DOHH2 (cell line): Measurements from ENCODE around the gene CPEB1.

Source experiments
- H3F3A ChIP-seq: fragments of 200-600 bp; sonication (generic), shearing (Covaris generic); 2 replicates; pipeline ENCODE4 v1.6.0; 2016; ENCODE audit warnings: antibody characterized with exemption, mild to moderate bottlenecking; ENCODE audit not compliant: control insufficient read depth, insufficient read depth
- H3K27ac ChIP-seq: fragments of 200-600 bp; sonication (generic); 2 replicates; pipeline ENCODE4 v1.5.1; 2014; ENCODE audit warnings: low read depth, mild to moderate bottlenecking, low read length, moderate library complexity
- H3K27me3 ChIP-seq: fragments of 200-600 bp; sonication (generic); 2 replicates; pipeline ENCODE4 v1.6.1; 2014; ENCODE audit warnings: mild to moderate bottlenecking, low read length, mixed read lengths; ENCODE audit not compliant: control insufficient read depth
- H3K36me3 ChIP-seq: fragments of 200-600 bp; sonication (generic); 2 replicates; pipeline ENCODE4 v1.6.1; 2014; ENCODE audit warnings: mild to moderate bottlenecking, low read length, moderate library complexity, mixed read lengths; ENCODE audit not compliant: control insufficient read depth
- H3K4me1 ChIP-seq: fragments of 200-600 bp; sonication (generic); 2 replicates; pipeline ENCODE4 v1.6.1; 2014; ENCODE audit warnings: mild to moderate bottlenecking, low read length, mixed read lengths; ENCODE audit not compliant: control insufficient read depth
- H3K4me2 ChIP-seq: fragments of 200-600 bp; sonication (generic); 2 replicates; pipeline ENCODE4 v1.6.0; 2014; ENCODE audit warnings: mild to moderate bottlenecking, low read length, moderate library complexity
- H3K4me3 ChIP-seq: fragments of 200-600 bp; sonication (generic); 2 replicates; pipeline ENCODE4 v1.5.1; 2014; ENCODE audit warnings: mild to moderate bottlenecking, low read length, mixed read lengths
- H3K79me2 ChIP-seq: fragments of 200-600 bp; sonication (generic); 2 replicates; pipeline ENCODE4 v1.6.1; 2014; ENCODE audit warnings: mild to moderate bottlenecking, low read length, mixed read lengths; ENCODE audit not compliant: control insufficient read depth
- H3K9me2 ChIP-seq: fragments of 200-600 bp; sonication (generic); replicated peaks from 2 replicates; pipeline ENCODE4 v1.6.1; 2014; ENCODE audit warnings: mild to moderate bottlenecking, low read length, mixed read lengths; ENCODE audit not compliant: control insufficient read depth
- H3K9me3 ChIP-seq: fragments of 200-600 bp; sonication (generic); 2 replicates; pipeline ENCODE4 v1.6.1; 2014; ENCODE audit warnings: antibody characterized with exemption, low read length, mixed read lengths; ENCODE audit not compliant: control insufficient read depth, insufficient read depth
- H4K20me1 ChIP-seq: fragments of 200-600 bp; sonication (generic); 2 replicates; pipeline ENCODE4 v1.6.0; 2014; ENCODE audit warnings: low read depth, mild to moderate bottlenecking, antibody characterized with exemption, low read length, moderate library complexity; ENCODE audit not compliant: control insufficient read depth, insufficient read depth
- EZH2phosphoT487 ChIP-seq: fragments of 200-600 bp; sonication (generic); IDR thresholded peaks from 2 replicates; pipeline ENCODE4 v1.6.1; 2017; ENCODE audit warnings: borderline replicate concordance, mild to moderate bottlenecking, antibody characterized with exemption, low read length, moderate library complexity, mixed read lengths
- TF ChIP-seq, protein P1 (sequence below): fragments of 200-600 bp; sonication (generic); IDR thresholded peaks from one replicate; pipeline ENCODE4 v1.5.1; 2014; ENCODE audit warnings: antibody characterized with exemption, mild to moderate bottlenecking, low read depth, low read length; ENCODE audit not compliant: poor library complexity, severe bottlenecking

CPEB1 gene

GRCh38 chr15:82679626-82680199 lies 32.5 kb upstream of the CPEB1 start:
- Histone ChIP-seq H3K27me3 (no peaks in the 10 kb centered on the region), H3F3A (no peaks in the 10 kb centered on the region), H3K79me2 (no peaks in the 10 kb centered on the region), H3K9me2 (no peaks in the 10 kb centered on the region), H3K9me3 (no peaks in the 10 kb centered on the region), H4K20me1 (no peaks in the 10 kb centered on the region), H3K4me1 (no peaks in the 10 kb centered on the region), H3K27ac (no peak overlapping the region), H3K36me3 (no peaks in the 10 kb centered on the region), H3K4me2 (no peak overlapping the region), H3K4me3 (no peak overlapping the region)
- TF ChIP-seq, protein P1, sequence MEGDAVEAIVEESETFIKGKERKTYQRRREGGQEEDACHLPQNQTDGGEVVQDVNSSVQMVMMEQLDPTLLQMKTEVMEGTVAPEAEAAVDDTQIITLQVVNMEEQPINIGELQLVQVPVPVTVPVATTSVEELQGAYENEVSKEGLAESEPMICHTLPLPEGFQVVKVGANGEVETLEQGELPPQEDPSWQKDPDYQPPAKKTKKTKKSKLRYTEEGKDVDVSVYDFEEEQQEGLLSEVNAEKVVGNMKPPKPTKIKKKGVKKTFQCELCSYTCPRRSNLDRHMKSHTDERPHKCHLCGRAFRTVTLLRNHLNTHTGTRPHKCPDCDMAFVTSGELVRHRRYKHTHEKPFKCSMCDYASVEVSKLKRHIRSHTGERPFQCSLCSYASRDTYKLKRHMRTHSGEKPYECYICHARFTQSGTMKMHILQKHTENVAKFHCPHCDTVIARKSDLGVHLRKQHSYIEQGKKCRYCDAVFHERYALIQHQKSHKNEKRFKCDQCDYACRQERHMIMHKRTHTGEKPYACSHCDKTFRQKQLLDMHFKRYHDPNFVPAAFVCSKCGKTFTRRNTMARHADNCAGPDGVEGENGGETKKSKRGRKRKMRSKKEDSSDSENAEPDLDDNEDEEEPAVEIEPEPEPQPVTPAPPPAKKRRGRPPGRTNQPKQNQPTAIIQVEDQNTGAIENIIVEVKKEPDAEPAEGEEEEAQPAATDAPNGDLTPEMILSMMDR, result no peak
- no peak for TF ChIP-seq EZH2phosphoT487

DNA sequence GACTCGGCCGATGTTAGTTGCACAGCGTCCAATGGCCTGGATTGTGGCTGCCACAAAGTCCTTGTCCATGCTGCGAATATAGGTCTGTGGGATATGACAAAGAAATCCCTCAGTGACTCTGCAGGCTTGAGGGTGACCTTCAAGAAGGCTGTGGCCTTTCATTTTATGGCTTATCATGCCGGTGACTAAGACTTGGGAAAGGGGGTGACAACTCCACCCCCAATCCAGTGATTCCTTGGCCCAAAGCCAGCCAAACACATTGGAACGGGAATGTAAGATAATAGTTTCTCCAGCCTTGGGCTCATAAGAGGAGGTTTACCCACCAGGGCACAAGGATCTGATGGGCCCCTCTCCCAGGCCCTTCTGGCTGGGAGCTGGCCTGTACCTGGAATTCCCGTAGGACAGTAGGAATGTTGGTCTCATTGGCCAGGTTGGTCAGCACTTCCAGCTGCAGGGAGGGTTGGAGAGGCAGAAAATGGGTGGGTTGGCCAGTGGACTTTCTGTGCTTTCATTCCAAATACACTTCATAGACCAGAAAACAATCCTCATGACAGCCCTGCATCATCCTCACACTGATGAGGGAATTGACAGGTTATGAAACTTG lies 30.7 kb upstream of the CPEB1 start:
- Histone ChIP-seq H3K4me3 (no peak overlapping the region), H3K9me3 (no peaks in the 10 kb centered on the region), H3K4me2 (no peak overlapping the region), H3K27me3 (no peaks in the 10 kb centered on the region), H3K9me2 (no peaks in the 10 kb centered on the region), H3K27ac (no peak overlapping the region), H3K79me2 (no peaks in the 10 kb centered on the region), H3K36me3 (no peaks in the 10 kb centered on the region), H4K20me1 (no peaks in the 10 kb centered on the region), H3F3A (no peaks in the 10 kb centered on the region), H3K4me1 (no peaks in the 10 kb centered on the region)
- TF ChIP-seq, protein P1, result no peak

DNA sequence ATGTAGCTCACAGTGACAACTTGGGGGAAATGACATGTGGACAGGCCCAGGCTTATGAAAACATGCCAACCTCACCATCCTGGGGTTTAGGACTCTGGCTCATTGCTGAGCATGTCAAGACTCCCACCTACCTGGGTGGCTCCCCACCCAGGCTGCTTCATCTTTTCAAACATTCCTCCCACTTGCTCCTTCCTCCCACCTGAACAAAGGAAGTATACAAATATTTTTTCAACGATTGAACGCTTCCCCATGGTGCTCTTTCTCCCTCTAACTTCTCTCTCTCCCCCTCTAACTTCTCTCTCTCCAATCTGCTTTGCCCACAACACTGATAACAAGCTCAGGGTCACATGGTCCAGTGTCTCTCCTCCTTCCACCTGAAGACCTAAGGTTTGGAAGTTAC lies 27.7 kb upstream of the CPEB1 start:
- Histone ChIP-seq H3K9me3 (no peaks in the 10 kb centered on the region), H3K36me3 (no peaks in the 10 kb centered on the region), H3K4me1 (no peaks in the 10 kb centered on the region), H3K79me2 (no peaks in the 10 kb centered on the region), H4K20me1 (no peaks in the 10 kb centered on the region), H3K4me2 (no peak overlapping the region), H3K27ac (no peak overlapping the region), H3F3A (no peaks in the 10 kb centered on the region), H3K4me3 (no peak overlapping the region), H3K27me3 (no peaks in the 10 kb centered on the region), H3K9me2 (no peaks in the 10 kb centered on the region)
- no peak for TF ChIP-seq EZH2phosphoT487
- TF ChIP-seq, protein P1, result no peak
